ENCODE data around the gene ASB2. TPM values are rescaled to one million over a fixed set of nuclear protein-coding genes. Genes with fewer than 3 reads are reported as not detected.

The ASB2 gene
- total and polyA plus RNA-seq, 2 of the 4 experiments (the other 2 are of a cell fraction) = 0.54 to 0.77 TPM

DNA sequence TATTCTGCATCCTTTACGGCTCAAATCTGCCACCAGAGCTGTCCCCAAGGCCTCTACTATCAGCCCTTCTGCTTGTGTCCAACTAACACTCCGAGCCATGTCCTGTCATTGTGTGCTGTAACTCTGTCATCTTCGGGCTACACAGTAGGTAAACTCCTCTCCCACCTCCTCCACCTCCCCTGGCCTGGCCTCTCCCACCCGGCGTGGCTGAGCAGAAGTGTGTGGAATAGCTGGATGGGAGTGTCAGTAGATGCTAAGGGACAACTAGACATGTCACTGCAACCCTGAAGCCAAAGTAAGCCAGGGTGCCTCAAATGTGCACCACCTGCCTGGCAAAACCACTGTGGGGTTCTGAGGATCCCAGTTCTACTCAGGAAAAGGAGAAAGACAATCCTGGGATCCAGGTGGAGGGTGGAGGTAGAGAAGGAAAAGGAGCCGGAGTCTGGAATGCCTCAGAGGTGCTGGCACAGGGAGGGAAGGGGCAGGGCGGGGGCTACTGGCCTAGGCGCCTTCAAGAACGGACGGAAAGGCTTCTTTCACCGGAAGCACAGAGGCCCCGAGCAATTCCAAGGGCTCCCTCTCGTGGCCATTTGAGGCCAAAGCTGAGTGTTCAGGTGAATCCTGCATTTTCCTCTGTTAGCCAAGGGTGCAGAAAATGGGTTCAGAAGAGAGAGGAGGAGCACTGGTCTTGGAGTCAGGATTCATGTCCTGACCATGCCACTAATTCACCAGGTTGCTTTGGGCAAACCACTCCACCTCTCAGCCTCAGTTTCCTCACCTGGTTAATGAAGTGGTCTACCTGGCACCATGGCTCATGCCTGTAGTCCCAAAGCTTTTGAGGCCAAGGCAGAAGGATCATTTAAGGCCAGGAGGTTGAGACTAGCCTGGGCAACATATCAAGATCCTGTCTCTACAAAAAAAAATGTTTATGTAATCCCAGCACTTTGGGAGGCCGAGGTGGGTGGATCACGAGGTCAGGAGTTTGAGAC, 69.7 kb downstream of the ASB2 start:
- no TSS peak for BruUV-seq (replicated peaks)
- H4K5ac ChIP-seq (ENCODE audit: low read depth, low read length) = no peak overlapping the region
- H4K8ac ChIP-seq (ENCODE audit: low read depth in 2 of 2, low read length in 2 of 2) = no peak overlapping the region
- no peak overlapping the region for H3K27ac ChIP-seq (ENCODE audit: insufficient read depth, low read length)
- no peak overlapping the region for H4K91ac ChIP-seq (ENCODE audit: insufficient read depth, low read depth, low read length)
- H3K18ac ChIP-seq (ENCODE audit: low read depth, low read length) = no peak overlapping the region
- no peak overlapping the region for H3K9ac ChIP-seq (ENCODE audit: low read depth, low read length)
- no peak overlapping the region for H3K56ac ChIP-seq (ENCODE audit: extremely low read depth, insufficient read depth, low read length)
- H3K23ac ChIP-seq (ENCODE audit: low read depth, low read length) = no peak overlapping the region
- H2AFZ ChIP-seq (replicated peaks; ENCODE audit: low read length, poor library complexity) = peak overlapping the region; percentile 24
- no peak overlapping the region for H2BK20ac ChIP-seq (ENCODE audit: low read depth, low read length)
- H3K4me1 ChIP-seq (ENCODE audit: control insufficient read depth, insufficient read depth, low read length) = no peaks in the 10 kb centered on the region
- ATAC-seq (ENCODE audit: low read depth) = peak; percentile 70; the same call in 1 of the 2 replicates
- H2BK5ac ChIP-seq (ENCODE audit: low read depth, low read length, poor library complexity, severe bottlenecking) = no peak overlapping the region
- no peak overlapping the region for H2AK9ac ChIP-seq (replicated peaks; ENCODE audit: low read depth, low read length, poor library complexity)
- intact Hi-C loops (cut with micrococcal nuclease) = no loop called here
- H4K20me1 ChIP-seq (ENCODE audit: insufficient read depth, low read length) = no peaks in the 10 kb centered on the region
- H3K4ac ChIP-seq (ENCODE audit: low read depth, low read length) = no peak overlapping the region
- TF ChIP-seq ELK1 (IDR thresholded peaks at IDR 0.05; ENCODE audit: borderline replicate concordance, low read depth, low read length) (no peak), RAD21 (IDR thresholded peaks at IDR 0.05; ENCODE audit: low read length) (peak; percentile 46), RFX5 (IDR thresholded peaks at IDR 0.05; ENCODE audit: low read depth, low read length) (no peak), MAFK (IDR thresholded peaks at IDR 0.05; ENCODE audit: low read depth, low read length) (no peak), SMC3 (IDR thresholded peaks at IDR 0.05; ENCODE audit: low read depth, low read length) (peak; percentile 30; the same call in 1 of the 2 replicates), CEBPB (IDR thresholded peaks at IDR 0.05; ENCODE audit: low read depth, low read length) (no peak), FOS (IDR thresholded peaks at IDR 0.05; ENCODE audit: low read depth, low read length) (no peak), NFE2L2 (IDR thresholded peaks at IDR 0.05; ENCODE audit: low read depth, low read length) (no peak), CHD1 (IDR thresholded peaks at IDR 0.05; ENCODE audit: low read depth, low read length) (no peak), CTCF (conservative IDR thresholded peaks at IDR 0.05; ENCODE audit: low read depth, low read length) (peak; percentile 52), MAZ (IDR thresholded peaks at IDR 0.05; ENCODE audit: borderline replicate concordance, low read depth, low read length) (no peak), BHLHE40 (IDR thresholded peaks at IDR 0.05; ENCODE audit: low read depth, low read length) (no peak), POLR2A (IDR thresholded peaks at IDR 0.05; ENCODE audit: low read depth, low read length) (no peak)
- TF ChIP-seq, protein P1, sequence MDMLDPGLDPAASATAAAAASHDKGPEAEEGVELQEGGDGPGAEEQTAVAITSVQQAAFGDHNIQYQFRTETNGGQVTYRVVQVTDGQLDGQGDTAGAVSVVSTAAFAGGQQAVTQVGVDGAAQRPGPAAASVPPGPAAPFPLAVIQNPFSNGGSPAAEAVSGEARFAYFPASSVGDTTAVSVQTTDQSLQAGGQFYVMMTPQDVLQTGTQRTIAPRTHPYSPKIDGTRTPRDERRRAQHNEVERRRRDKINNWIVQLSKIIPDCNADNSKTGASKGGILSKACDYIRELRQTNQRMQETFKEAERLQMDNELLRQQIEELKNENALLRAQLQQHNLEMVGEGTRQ (IDR thresholded peaks at IDR 0.05; ENCODE audit: low read depth, low read length) = no peak
- 23% methylated on average over 7 of the region's 15 CpGs; no CpG with 5 or more reads in 1 of the 2 experiments for WGBS, 2 experiments (ENCODE audit: extremely low coverage in 2 of 2, insufficient read length in 1 of 2)
- no peak overlapping the region for H3K14ac ChIP-seq (replicated peaks; ENCODE audit: low read depth, low read length)
- H3K36me3 ChIP-seq (ENCODE audit: control insufficient read depth, insufficient read depth, low read length) = no peaks in the 10 kb centered on the region
- H2AK5ac ChIP-seq (ENCODE audit: low read depth, low read length) = no peak overlapping the region
- H3K9me3 ChIP-seq (ENCODE audit: control insufficient read depth, insufficient read depth, low read length) = no peaks in the 10 kb centered on the region
- dilution Hi-C loops (cut with HindIII; ENCODE audit: low sequenced_read_pairs, unreplicated experiment) = no loop called here
- CTCF ChIA-PET = interaction anchor here (0.6 kb wide), 1 partner anchor 11 kb away, joined by 3 read pairs; no protein-coding TSS in a partner anchor
- H3K27me3 ChIP-seq (ENCODE audit: control insufficient read depth, insufficient read depth, low read length) = peaks cover 6% of the 10 kb centered on the region
- no peak overlapping the region for H3K4me3 ChIP-seq (ENCODE audit: insufficient read depth, low read depth, low read length)
- no peaks in the 10 kb centered on the region for H3K9me1 ChIP-seq (ENCODE audit: insufficient read depth, low read length)
- POLR2A ChIA-PET (ENCODE audit: unreplicated experiment) = no interaction called here
- H2BK120ac ChIP-seq (ENCODE audit: low read depth, low read length) = no peak overlapping the region
- no peak overlapping the region for H3K4me2 ChIP-seq (ENCODE audit: low read depth, low read length)
- no peak overlapping the region for H2BK15ac ChIP-seq (ENCODE audit: low read depth, low read length)
- in situ Hi-C loops (cut with MboI; ENCODE audit: low sequenced_read_pairs) = no loop called here
- DNase-seq = peak; percentile 17
- H3K79me1 ChIP-seq (ENCODE audit: low read depth in 1 of 2, low read length in 2 of 2) = no peaks in the 10 kb centered on the region

Measured in IMR-90 (cell line).